HG02943 (cell line): ENCODE data around the gene SFR1.
"Not testable (repeated sequence)": the region's sequence is repeated elsewhere in the genome, so short reads cannot be mapped to it uniquely, and the experiment has no call there.

ENCODE experiments used
- ATAC-seq: cut with Tn5 transposase; IDR thresholded peaks from one replicate; pipeline ENCODE4 v1.9.1; 2021; ENCODE audit warnings: mild to moderate bottlenecking, low read depth, moderate library complexity; ENCODE audit not compliant: unreplicated experiment

Gene SFR1

GRCh38 chr10:104155591-104155990 lies 33.6 kb downstream of the SFR1 start:
- no peak for ATAC-seq

GRCh38 chr10:104170610-104171254 lies 48.8 kb downstream of the SFR1 start:
- ATAC-seq = no peak

- ATAC-seq = not testable (repeated sequence)
These were observed 52.2 kb downstream of the SFR1 start for GRCh38 chr10:104174136-104174535.
